ENCODE measurements around the gene OSM.

The OSM gene

DNA sequence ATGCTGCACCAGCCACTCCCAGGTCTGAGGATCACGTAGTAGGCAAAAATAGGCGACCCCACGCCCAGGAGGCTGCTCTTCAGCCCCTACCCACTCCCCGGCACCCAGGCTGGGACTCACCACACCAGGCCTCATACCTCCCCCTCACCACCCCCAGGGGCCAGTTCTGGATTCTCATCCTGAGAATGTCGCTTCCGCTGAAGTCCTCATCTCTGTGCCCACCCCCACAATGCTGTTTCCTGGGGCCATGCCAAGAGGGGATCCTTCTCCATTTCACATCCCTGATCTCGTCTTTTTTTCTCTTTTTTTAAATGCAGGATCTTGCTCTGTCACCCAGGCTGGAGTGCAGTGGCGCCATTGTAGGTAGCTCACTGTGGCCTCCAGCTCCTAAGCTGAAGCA is 1.7 kb upstream of the OSM start:
- DNase-seq (ENCODE audit: low read depth) = no peak
- H3K4me3 ChIP-seq (ENCODE audit: low read depth, low read length) = no peak overlapping the region

DNA sequence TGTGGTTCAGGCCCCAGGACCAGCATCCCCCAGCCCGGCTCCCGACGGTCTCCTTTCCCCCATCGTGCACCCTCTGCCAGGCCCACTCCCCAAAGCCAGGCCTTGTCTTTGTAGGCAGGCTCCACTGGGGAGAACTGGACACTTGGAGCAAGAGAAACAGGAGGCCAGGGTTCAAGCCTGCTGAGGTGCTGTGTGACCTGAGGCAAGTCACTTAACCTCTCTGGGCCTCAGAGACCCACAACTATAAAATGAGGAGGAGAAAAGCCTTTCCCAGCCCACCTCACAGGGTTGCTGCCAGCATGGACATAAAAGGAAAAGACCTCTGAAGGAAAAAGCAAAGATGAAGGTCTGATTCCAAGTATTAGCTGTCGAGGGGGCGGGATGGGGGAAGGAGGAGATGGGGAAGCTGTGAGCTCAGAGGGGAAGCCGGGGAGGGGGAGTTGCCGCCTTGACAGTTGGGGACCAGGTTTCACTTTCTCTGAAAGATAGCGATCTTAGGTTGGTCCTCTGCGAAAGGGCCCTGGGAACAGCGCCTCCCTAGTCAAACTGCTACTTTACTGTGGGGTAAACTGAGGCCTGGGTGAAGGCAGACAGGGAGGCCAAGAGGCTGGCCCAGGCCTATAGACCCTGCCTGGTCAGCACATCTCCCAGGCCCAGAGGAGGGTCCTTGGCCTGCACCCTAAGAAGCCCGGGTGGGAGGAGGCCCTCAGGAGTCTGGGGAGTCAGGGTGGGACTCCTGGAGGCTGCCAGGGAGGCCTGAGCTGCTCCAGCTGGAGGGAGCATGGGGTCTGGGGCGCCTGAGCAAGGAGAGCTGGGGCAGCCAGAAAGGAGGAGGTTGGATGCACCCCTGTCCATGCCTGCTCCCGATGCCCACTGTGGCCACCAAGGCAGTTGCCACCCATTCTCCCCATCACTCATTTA is 991 bp upstream of the OSM start:
- DNase-seq (ENCODE audit: low read depth) = no peak
- no peak overlapping the region for H3K4me3 ChIP-seq (ENCODE audit: low read depth, low read length)

DNA sequence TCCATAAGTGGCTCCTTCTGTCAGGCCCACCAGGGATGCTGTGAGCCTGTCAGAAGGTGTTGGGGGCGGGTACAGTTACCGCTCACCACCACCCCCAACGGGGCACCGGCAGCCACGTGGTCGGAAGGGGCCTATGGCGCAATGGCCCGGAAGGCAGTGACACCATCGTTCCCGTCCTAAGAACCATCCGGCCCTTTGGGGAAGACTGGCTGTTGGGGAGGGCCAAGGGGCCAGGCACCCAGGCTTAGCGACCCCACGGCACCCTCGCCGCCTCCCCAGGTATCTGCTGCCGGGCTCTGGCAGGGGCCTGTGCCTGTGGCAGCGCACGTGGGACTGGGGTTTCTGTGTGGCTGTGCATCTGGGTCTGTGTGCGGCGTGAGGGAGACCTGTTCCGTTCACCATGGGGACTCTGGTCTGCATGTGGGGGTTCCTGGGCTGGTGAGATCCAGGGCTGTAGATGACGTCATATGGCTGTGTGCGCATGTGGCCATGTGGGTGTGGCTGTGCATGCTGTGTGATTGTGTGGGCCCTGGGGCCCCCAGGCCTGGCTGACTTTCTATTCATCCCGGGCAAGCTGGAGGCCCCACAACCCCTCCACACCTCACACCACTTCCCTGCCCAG is 717 bp downstream of the OSM start:
- no peak for DNase-seq (ENCODE audit: low read depth)
- H3K4me3 ChIP-seq (ENCODE audit: low read depth, low read length) = no peak overlapping the region

DNA sequence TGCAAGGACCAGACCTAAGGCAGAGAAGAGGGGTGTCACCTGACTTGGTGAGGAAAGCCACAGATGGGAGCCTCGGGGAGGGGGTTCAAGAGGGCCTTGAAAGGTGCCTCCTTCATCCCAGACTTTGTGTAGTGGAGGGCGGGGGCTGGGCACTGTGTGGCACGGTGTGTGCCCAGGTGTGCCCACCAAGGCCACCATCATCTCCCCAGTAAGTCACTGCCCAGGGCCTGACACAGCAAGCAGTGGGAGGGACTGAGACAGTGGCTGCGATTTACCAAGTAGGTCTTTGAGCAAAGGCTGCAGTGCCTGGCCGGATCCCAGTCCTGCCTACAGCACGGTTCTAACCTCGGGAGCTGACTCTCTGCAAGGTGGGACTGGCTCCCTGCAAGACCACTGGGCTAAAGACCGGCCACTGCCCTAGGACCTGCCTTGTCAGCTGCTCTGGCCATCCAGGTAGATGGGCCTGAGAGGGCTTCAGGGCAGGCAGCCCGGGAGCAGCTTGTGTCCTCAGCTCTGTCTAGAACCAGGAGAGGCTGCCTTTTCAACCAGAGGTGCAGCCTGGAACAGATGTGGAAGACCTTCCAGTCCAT is 1.4 kb downstream of the OSM start:
- H3K4me3 ChIP-seq (ENCODE audit: low read depth, low read length) = no peak overlapping the region
- DNase-seq (ENCODE audit: low read depth) = no peak

DNA sequence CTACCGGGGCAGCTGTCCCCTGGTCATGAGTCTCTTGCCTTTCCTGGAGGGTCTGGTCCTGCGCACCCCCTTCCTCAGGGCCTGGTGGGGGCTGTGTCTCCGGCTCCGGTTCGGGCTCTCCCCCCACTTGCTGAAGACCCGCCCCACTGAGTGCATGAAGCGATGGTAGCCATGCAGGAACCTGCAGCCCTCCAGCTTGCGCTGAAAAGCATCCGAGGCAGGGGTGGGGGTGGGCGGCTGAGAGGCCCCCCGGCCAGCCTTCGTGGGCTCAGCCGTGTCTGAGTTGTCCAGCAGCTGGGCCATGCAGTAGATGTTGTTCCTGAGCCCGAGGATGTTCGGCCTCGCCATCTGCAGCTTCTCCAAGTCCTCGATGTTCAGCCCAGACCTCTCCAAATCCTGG is 2.8 kb downstream of the OSM start:
- H3K4me3 ChIP-seq (ENCODE audit: low read depth, low read length) = no peak overlapping the region

DNA sequence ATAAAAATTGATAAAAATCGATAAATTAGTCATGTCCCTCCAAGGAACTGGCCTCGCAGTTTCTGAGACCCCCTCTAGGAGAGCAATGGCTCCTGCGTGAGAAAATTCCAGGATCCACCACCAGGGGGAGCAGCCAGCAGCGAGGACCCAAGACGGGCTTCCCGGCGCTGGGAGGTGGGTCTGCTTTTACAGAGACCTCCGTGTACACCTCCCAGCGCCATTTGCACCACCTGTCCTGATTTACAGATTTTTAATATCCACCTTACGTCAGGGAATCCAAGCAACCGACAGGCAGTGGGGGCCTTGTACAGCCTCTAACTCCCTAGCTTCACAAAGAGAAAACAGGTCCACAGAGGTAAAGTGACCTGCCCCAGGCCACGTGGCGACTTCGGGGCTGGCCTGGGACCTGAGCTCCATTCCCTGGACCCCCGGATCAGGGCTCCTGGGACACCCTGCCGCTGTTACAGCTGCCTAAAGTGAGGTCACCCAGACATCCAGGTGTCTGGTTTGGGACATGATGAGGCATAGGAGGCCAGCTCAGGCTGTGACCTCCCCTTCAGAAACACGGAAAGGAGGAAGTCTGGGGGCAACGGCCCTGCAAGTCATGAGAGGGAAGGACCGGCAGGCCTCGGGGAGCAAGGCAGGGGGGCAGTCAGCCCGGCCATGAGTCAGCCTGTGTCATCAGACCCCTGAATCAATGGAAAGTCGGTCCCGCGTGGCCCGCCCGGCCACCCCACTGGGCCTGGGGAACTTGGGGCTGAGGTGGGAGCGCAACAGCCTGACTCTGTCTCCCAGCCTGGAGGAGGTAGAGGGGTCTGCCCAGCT is 3.5 kb downstream of the OSM start:
- DNase-seq (ENCODE audit: low read depth) = no peak
- no peak overlapping the region for H3K4me3 ChIP-seq (ENCODE audit: low read depth, low read length)

More for the DNA sequence above, 2.8 kb downstream of the OSM start:
- no peak for DNase-seq (ENCODE audit: low read depth)

DNA sequence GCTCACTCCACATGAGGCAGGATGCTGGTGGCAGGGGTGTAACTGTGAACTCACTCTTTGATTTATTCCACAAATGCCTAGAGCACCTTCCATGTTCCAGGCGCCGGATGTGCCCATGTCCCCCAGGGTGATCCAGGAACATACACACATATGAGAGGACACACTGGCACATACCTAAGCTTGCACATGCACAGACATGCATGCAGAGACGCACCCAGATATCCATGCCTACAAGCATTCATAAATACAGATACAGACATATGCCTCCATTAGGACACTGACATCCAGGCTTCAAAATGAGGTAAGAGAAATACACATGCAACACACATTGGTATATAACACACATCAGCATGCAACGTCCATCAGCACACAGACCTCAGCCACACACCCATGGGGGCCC is 4.5 kb downstream of the OSM start:
- no peak for DNase-seq (ENCODE audit: low read depth)
- H3K4me3 ChIP-seq (ENCODE audit: low read depth, low read length) = no peak overlapping the region

DNA sequence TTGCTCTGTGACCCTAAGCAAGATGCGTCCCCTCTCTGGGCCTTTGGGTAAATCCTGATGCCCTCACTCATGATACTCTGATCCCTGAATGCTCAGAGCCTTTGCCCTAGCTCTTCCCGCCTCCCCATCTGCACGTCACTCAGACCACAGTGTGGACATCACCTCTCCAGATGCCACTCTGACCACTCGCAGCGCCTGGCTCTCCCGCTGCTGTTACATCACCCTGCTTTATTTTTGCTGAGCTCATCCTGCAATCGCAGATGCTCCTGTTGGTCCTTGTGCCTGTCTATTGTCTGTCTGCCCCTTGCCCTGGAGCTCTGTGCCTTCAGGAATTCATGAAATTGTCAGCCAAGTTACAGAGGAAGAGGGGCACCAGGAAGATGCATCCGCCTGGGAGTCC is 5.5 kb downstream of the OSM start:
- H3K4me3 ChIP-seq (ENCODE audit: low read depth, low read length) = no peak overlapping the region
- no peak for DNase-seq (ENCODE audit: low read depth)

DNA sequence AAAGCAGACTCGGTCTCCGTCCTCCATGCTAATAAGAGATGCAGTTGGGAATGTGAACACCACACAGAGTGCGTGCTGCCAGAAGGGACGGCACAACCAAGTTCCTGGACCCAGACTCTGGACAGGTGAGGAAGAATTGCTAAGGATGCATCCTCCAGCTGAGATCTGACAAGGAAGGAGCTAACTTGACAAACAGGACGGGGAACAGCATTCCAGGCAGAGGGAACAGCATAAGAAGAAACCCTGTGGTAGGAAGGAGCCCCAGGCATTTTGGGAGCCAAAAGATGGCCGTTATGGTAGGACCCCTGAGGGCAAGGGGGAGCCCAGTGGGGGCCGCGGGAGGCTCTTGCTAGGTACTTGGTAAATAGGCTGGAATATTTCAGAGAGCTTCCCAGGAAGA is 6.0 kb downstream of the OSM start:
- DNase-seq (ENCODE audit: low read depth) = no peak
- no peak overlapping the region for H3K4me3 ChIP-seq (ENCODE audit: low read depth, low read length)

DNA sequence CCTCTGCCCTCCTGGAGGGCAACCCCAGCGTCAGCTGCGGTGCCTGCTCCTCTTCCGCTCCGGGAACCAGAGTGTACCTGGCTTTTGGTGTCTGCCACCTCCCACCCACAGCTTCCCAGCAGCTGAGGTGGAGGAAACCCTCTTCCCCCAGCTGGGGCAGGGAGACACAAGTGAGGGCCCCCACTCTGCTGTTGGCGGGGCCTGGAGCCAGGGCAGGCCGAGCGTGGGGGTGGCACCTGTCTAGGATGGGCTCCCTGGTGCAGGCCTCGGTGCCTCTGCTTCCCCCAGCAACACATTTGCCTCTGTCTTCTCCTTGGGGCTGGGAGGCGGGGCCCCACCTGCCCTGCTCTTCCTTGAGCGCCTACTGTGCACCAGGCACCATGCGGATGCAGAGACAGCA is 6.4 kb downstream of the OSM start:
- no peak overlapping the region for H3K4me3 ChIP-seq (ENCODE audit: low read depth, low read length)
- DNase-seq (ENCODE audit: low read depth) = no peak

DNA sequence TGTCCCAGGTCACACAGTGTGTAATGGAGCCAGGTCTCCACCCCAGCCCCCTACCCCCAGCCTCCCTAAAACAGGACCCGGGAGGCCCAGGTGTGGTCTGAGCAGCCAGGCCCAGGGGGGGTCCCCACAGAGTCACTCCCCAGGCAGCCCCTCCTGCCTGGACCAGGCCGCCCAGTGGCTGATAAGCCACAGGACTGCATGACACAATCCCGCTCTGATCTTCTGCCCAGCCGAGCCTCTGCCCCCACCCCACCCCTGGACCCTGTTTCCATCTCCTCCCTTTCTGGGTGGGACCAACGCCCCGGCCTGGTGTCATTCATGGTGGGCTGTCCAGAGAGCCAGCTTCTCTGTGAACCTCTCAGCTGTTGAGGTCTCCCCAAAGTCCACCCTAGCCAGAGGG is 12.3 kb downstream of the OSM start:
- no peak for DNase-seq (ENCODE audit: low read depth)
- H3K4me3 ChIP-seq (ENCODE audit: low read depth, low read length) = no peak overlapping the region

DNA sequence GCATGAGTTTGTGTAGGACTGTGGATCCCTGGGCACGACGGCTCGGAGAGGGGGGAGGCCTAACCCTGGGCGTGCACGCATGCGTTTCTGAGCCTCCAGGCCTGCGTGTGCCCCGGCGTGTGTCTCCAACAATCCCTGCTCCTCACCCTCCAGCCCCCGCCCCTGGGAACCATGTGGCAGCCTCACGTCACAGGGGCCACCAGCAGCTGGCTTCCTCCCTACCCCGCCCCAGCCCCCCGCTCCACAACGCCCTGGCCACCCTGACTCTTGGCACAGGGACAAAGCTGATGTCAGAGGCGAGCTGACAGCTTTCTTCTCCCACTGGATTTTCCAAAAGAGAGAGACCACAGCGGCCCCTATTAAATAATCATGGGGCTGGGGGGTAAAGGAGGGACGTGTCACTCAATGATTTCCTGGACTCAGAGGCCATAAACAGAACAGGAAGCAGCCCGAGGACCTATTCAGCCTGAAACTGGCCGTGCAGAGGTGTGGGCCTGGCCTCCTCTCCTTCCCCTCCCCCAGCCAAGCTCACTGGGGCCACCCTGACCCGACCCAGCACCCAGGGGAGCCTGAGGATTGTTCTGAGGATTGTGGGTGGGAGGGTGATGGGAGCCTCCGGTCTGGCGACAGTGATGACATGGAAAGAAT is 13.3 kb downstream of the OSM start:
- H3K4me3 ChIP-seq (ENCODE audit: low read depth, low read length) = no peak overlapping the region
- no peak for DNase-seq (ENCODE audit: low read depth)

DNA sequence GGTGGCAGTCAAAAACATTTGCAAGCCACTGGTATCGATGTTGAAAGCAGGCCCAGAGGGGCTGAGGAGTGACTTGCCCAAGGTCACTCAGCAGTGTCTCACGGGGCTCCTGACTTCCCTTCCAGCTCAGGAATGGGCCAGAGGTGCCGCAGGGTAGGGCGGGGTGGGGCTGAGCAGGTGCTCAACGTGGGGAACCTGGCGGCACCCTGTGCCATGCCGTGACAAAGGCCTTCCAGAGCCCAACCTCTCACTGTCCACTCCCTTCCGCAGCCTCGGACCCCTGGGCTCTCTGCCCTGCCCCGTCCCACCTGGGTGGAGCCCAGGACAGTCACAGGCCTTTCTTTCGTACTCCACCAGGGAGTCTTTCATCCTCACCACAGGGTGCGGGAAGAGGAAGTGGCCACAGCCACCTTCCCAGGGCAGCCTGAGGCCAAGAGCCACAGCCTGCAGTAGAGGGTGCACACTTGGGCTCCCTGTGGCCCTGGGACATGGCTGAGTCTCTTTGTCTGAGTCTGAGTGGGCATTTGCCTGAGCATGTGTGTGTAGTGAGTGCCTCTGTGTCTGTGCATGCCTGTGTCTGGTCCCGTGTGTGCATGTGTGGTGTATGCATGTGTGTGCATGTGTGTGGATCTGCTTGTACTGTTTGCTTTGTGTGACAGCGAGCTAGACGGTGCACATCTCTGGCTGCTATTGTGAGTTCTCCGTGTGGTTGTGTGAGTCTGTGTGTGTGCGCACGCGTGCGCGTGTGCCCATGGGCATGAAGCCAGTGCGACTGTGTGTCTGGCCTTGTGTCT is 14.0 kb downstream of the OSM start:
- no peak for DNase-seq (ENCODE audit: low read depth)
- no peak overlapping the region for H3K4me3 ChIP-seq (ENCODE audit: low read depth, low read length)

DNA sequence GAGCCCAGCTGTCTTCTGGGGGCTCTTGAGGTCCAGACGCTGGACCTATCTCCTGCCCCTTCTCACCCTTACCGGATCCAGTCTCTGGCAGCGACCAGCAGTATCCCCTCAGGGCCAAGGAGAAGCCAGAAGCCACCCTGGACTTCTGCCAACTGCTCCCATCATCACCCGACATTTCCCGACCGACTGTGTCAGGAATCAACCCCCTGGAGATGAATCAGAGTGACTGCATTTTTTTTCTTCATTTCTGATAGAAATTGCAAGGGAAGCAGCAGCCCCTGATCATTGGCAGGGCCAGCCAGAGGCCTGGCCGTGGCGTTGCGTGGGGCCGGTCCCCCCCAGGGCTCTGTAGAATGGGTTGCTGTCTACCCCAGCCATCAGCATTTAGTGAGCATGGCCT is 14.9 kb downstream of the OSM start:
- no peak for DNase-seq (ENCODE audit: low read depth)
- H3K4me3 ChIP-seq (ENCODE audit: low read depth, low read length) = no peak overlapping the region

DNA sequence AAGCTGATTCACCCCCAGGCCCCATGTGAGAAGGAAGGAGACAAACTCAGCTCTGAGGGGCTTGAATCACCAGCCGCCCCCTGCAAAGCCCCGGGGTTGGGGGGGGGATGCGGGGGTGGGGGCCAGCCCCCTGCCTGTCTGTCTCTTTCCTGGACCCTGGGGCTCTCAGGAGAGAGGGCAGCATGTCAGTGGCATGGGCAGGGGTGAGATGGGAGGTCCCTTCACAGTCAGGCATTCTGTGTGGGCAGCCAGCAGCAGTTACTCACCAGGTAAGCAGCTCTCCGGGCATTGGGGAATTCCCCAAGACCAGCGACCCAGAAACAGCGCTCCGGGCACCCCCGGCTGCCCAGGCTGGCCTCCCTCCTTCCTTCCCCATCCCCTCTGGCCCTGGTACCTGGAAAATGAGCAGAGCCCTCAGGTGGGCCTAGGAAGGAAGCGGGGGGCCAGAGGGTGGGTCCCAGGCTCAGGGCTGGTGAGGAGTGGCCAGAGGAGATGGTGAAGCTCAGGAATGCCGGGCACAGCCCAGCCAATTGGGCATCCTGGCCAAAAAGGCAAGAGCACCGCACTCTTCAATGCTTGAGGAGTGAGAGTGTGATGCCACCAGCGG is 15.9 kb downstream of the OSM start:
- DNase-seq (ENCODE audit: low read depth) = no peak
- H3K4me3 ChIP-seq (ENCODE audit: low read depth, low read length) = no peak overlapping the region

DNA sequence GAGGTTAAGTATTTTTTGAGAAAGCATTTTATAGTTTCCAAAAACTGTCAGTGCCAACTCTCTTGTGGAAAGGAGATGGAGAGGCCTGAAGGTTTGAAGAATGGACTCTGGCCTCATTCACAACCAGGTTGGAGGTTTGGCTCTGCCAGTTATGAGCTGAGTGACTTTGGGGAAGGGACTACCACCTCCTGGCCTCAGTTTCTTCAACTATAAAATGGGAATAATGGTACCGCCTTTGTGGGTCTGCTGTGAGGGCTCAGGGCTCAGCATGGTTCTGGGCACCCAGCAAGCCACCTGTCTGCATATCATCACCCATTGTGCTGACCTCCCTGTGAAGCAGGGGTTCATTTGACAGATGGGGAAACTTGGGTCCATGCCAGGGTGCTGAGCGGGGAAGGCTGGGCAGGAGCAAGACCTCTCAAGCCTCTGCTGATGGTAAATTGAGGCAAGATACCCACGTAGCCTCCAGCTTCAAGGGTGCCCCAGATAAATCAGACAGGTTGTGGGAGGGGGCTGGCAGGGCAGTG is 16.5 kb downstream of the OSM start:
- DNase-seq (ENCODE audit: low read depth) = no peak
- no peak overlapping the region for H3K4me3 ChIP-seq (ENCODE audit: low read depth, low read length)

DNA sequence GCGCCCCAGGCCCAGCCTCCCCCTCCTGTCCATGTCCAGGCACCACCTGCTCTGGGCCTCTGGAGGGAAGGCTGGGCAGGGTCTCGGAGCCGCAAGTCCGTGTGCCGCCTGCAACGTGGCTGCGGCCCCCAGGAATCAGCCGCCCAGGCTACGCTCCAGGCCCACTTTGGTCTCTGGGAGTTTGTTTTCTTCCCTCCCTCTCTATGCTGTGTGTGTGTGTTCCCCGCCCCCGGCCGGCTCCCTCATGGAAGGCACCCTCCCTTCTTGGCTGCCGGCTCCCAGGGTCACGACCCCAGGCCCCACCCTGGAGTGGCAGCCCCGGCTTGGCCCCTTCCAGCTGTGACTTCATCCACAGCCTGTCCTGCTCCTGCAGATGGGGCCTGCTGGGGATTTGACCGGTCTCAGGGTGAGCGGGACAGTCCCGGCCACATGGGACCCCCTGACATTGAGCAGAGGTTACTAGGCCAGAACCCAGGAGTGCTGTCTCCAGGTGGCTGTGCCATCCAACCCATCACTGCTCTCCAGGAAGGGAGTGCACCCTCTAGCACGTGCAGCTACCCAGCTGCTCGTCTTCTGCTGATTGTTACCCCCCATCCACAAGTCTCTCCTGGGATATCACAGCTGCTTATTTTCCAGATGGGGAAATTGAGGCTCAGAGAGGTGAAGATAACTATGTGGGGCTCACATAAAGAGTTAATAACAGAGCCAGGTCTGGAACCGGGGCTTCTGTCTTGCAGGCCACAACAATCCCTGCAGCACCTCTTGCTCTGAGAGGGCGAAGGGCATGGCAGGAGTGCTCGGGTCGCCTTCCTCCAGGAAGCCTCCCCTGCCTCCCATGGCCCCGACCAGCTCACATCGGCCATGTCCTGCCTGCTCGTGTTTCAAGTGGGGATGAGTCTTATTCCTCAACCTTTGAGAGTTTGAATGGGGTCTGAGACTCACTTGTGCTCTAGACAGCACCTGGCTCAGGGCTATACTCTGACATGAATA is 17.3 kb downstream of the OSM start:
- peak overlapping the region; percentile 18 for H3K4me3 ChIP-seq (ENCODE audit: low read depth, low read length)

More for the DNA sequence above, 17.3 kb downstream of the OSM start:
- DNase-seq (ENCODE audit: low read depth) = no peak
